ENCODE data around the gene A1BG. TPM values are rescaled to one million over a fixed set of nuclear protein-coding genes. Genes with fewer than 3 reads are reported as not detected.

Gene A1BG
- total RNA-seq, 2 donors from 2014 or later, result 3.6 to 4.7 TPM

GRCh38 chr19:58398545-58398944, 45.3 kb upstream of the A1BG start:
- intact Hi-C loops (cut with DNase I), result no loop called here
- DNase-seq, result no peak
- TF ChIP-seq, protein P1, sequence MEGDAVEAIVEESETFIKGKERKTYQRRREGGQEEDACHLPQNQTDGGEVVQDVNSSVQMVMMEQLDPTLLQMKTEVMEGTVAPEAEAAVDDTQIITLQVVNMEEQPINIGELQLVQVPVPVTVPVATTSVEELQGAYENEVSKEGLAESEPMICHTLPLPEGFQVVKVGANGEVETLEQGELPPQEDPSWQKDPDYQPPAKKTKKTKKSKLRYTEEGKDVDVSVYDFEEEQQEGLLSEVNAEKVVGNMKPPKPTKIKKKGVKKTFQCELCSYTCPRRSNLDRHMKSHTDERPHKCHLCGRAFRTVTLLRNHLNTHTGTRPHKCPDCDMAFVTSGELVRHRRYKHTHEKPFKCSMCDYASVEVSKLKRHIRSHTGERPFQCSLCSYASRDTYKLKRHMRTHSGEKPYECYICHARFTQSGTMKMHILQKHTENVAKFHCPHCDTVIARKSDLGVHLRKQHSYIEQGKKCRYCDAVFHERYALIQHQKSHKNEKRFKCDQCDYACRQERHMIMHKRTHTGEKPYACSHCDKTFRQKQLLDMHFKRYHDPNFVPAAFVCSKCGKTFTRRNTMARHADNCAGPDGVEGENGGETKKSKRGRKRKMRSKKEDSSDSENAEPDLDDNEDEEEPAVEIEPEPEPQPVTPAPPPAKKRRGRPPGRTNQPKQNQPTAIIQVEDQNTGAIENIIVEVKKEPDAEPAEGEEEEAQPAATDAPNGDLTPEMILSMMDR (IDR thresholded peaks at IDR 0.05), result no peak
- peaks cover 8% of the 10 kb centered on the region for H3K4me1 ChIP-seq
- no peaks in the 10 kb centered on the region for H3K9me3 ChIP-seq
- H3K27ac ChIP-seq, result no peak overlapping the region
- H3K27me3 ChIP-seq, result peaks cover 23% of the 10 kb centered on the region
- H3K9ac ChIP-seq (ENCODE audit: low read depth in 2 of 2, low read length in 2 of 2), result no peak overlapping the region
- peaks cover 6% of the 10 kb centered on the region for H3K36me3 ChIP-seq
- H3K4me3 ChIP-seq, result no peak overlapping the region

- H3K27me3 ChIP-seq, result peaks cover 23% of the 10 kb centered on the region
- H3K4me1 ChIP-seq, result peaks cover 8% of the 10 kb centered on the region
- H3K27ac ChIP-seq, result no peak overlapping the region
- H3K9ac ChIP-seq (ENCODE audit: low read depth in 2 of 2, low read length in 2 of 2), result no peak overlapping the region
- no peak overlapping the region for H3K4me3 ChIP-seq
- intact Hi-C loops (cut with DNase I), result no loop called here
- TF ChIP-seq, protein P1 (IDR thresholded peaks at IDR 0.05), result no peak
- no peak for DNase-seq
- peaks cover 6% of the 10 kb centered on the region for H3K36me3 ChIP-seq
- no peaks in the 10 kb centered on the region for H3K9me3 ChIP-seq
These were observed 44.8 kb upstream of the A1BG start for GRCh38 chr19:58398087-58398486.

DNA sequence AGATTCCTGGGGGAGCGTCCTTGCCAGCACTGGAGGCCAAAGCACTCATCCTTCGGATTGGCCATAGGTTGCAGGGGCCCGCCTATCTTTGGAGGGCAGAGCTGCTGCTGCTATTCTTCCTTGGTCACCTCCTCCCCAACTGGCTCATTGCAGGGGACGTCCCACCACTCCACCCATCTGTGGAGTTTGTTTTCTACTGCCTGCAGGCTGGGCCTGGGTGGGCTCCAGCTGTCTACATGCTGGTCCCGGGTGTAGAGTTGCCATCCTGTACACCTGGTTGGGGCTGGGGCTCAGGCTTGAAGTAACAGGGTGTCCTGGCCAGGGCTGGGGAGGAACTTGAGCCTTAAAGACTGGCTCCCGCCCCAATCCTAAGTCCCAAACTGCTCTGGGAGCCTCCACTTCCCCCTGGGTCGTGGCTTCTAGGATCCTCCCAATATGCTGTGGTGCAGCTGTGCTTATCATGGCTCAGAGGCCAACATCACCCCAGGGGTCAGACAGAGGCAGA, 44.3 kb upstream of the A1BG start:
- Histone ChIP-seq H3K4me3 (no peak overlapping the region), H3K9me3 (no peaks in the 10 kb centered on the region), H3K36me3 (peaks cover 6% of the 10 kb centered on the region), H3K27ac (no peak overlapping the region), H3K9ac (ENCODE audit: low read depth in 2 of 2, low read length in 2 of 2) (no peak overlapping the region), H3K4me1 (peaks cover 8% of the 10 kb centered on the region), H3K27me3 (peaks cover 23% of the 10 kb centered on the region)
- DNase-seq, result no peak
- intact Hi-C loops (cut with DNase I), result no loop called here
- TF ChIP-seq, protein P1 (IDR thresholded peaks at IDR 0.05), result no peak

DNA sequence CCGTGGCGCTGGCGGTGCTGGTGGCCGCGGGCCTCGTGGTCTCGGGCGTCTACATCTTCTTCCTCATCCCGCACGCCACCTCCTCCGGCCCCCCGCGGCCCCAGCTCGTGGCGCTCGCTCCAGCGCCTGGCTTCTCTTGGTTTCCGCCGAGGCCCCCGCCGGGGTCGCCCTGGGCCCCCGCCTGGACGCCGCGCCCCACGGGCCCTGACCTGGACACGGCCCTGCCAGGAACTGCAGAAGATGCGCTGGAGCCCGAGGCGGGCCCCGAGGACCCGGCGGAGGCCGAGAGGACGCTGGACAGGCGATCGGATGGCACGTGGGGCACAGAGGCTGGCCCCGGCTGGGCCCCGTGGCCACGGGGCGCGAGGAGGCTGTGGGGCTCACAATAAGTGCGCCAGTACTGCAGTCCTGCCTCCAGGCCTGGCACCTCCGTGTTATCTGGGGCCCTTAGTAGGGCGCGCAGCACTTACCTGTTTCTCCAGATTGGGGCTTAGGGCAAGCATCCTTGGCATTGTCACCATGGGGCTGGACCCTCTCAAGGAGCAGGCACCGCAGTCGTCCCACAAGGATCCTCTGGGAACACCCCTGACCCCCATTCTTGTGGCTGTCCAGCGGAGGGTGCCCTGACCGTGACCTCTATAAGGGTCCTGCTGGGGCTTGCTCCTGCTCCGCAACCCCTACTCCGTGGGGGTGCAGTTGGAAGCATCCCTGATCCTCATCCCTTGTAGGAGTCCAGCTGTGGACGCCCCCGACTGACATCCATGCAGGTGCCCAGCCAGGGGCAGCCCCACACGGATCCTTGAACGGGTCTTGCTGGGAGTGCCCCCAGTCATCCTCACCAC, 43.6 kb upstream of the A1BG start:
- peaks cover 8% of the 10 kb centered on the region for H3K36me3 ChIP-seq
- intact Hi-C loops (cut with DNase I), result no loop called here
- no peak overlapping the region for H3K27ac ChIP-seq
- TF ChIP-seq, protein P1 (IDR thresholded peaks at IDR 0.05), result no peak
- peaks cover 8% of the 10 kb centered on the region for H3K4me1 ChIP-seq
- H3K9me3 ChIP-seq, result no peaks in the 10 kb centered on the region
- no peak overlapping the region for H3K4me3 ChIP-seq
- H3K9ac ChIP-seq (ENCODE audit: low read depth in 2 of 2, low read length in 2 of 2), result no peak overlapping the region
- H3K27me3 ChIP-seq, result peaks cover 23% of the 10 kb centered on the region
- no peak for DNase-seq

DNA sequence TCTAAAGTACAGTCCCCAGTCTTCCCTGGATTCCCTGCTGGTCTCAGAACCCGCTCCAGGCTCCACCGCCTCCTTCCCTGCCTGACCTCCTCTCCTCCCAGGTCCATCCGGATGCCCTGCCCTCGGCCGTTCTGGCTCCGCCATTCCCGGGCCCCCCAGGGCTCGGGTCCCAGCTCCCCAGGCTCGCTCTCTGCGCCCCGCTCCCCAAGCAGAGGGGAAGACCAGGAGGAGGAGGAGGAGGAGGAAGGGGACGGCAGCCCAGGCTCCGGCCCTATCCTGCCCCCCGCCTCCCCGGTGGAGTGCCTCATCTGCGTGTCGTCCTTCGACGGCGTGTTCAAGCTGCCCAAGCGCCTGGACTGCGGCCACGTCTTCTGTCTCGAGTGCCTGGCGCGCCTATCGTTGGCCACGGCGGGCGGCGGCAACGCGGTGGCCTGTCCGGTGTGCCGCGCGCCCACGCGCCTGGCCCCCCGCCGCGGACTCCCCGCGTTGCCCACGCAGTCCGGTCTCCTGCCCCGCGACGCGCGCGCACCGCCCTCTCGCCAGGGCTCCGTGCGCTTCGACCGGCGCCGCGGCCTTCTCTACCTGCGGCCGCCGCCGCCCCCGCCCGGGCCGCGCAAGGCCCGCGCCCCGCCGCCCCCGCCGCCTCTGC, 42.8 kb upstream of the A1BG start:
- peaks cover 23% of the 10 kb centered on the region for H3K27me3 ChIP-seq
- H3K9ac ChIP-seq (ENCODE audit: low read depth in 2 of 2, low read length in 2 of 2), result no peak overlapping the region
- TF ChIP-seq, protein P1 (IDR thresholded peaks at IDR 0.05), result no peak
- DNase-seq, result no peak
- no peak overlapping the region for H3K27ac ChIP-seq
- H3K9me3 ChIP-seq, result no peaks in the 10 kb centered on the region
- peaks cover 8% of the 10 kb centered on the region for H3K4me1 ChIP-seq
- no peak overlapping the region for H3K4me3 ChIP-seq
- intact Hi-C loops (cut with DNase I), result no loop called here
- peaks cover 16% of the 10 kb centered on the region for H3K36me3 ChIP-seq

Measured in colonic mucosa (tissue), 4 donors.